Gastrocnemius medialis (tissue), 4 donors: ENCODE measurements around the gene OSBP2. TPM values are rescaled to one million over a fixed set of nuclear protein-coding genes. Genes with fewer than 3 reads are reported as not detected.

Experiments
- ATAC-seq, 2 donors: fragments of 150-250 bp; one replicate each; pipeline ENCODE4 v1.9.1; 2016
- DNase-seq, 2 donors: peaks; one replicate each; pipeline ENCODE4 v3.0.0-alpha.2; 2019
- H3K27ac ChIP-seq, 4 donors: fragments of 200-600 bp; sonication (generic); 1 replicate in 1 of 4; 2 replicates in 3 of 4; pipeline ENCODE4 v1.5.1; 2016 to 2018; ENCODE audit warnings: mild to moderate bottlenecking in 2 of 4, moderate library complexity in 1 of 4
- H3K27me3 ChIP-seq, 3 donors: fragments of 200-600 bp; sonication (generic) in 2 of 3; 1 replicate in 1 of 3; 2 replicates in 2 of 3; pipeline versions ENCODE4 v1.5.1 to v1.6.0; 2016 to 2019; ENCODE audit warnings: mild to moderate bottlenecking in 1 of 3, moderate library complexity in 1 of 3
- H3K36me3 ChIP-seq, 2 donors: fragments of 200-600 bp; sonication (generic) in 1 of 2; one replicate each; pipeline ENCODE4 v1.5.1; 2017 to 2018
- H3K4me1 ChIP-seq, 2 donors: fragments of 200-600 bp; sonication (generic) in 1 of 2; one replicate each; pipeline ENCODE4 v1.5.1; 2016 to 2017; ENCODE audit warnings: mild to moderate bottlenecking in 2 of 2
- H3K4me3 ChIP-seq, 4 donors: fragments of 200-600 bp; sonication (generic) in 3 of 4; 1 replicate in 1 of 4; 2 replicates in 3 of 4; pipeline ENCODE4 v1.5.1; 2016 to 2019; ENCODE audit warnings: mild to moderate bottlenecking in 2 of 4
- H3K9me3 ChIP-seq, 3 donors: fragments of 200-600 bp; sonication (generic) in 2 of 3; 1 replicate in 1 of 3; 2 replicates in 2 of 3; pipeline ENCODE4 v1.5.1; 2016 to 2019
- CTCF ChIP-seq, 5 experiments: fragments of 450-650 bp in 3 of 5; fragments of 200-600 bp in 2 of 5; sonication (generic) in 2 of 5; IDR thresholded peaks in 4 of 5; conservative IDR thresholded peaks in 1 of 5; 1 replicate in 4 of 5; 2 replicates in 1 of 5; pipeline ENCODE4 v1.5.1; 2016 to 2019; ENCODE audit warnings: antibody characterized with exemption in 5 of 5, mild to moderate bottlenecking in 3 of 5, moderate library complexity in 3 of 5
- POLR2A ChIP-seq, 2 donors: fragments of 450-650 bp; IDR thresholded peaks; one replicate each; pipeline ENCODE4 v1.6.1; 2017; ENCODE audit warnings: antibody characterized with exemption in 2 of 2, mild to moderate bottlenecking in 2 of 2, moderate library complexity in 2 of 2
- in situ Hi-C, 4 donors: fragments of 200-750 bp; cut with MboI; loops; one replicate each; pipeline versions ENCODE4 v1.15.0 to v1.8.0; 2017; ENCODE audit warnings: low sequenced_read_pairs in 4 of 4
- intact Hi-C: fragments of 100-400 bp; cut with DNase I; formaldehyde crosslinking; loops from one replicate; pipeline ENCODE4 v1.15.1; 2023; ENCODE audit warnings: low total_unique reads
- total RNA-seq, 4 donors: library from RNA; depleted of rRNA; stranded (reverse); fragments of >200 nt; gene quantifications; one replicate each; pipeline versions ENCODE4 v1.1.0 to v1.2.3, GENCODE V29; 2016

The OSBP2 gene
- total RNA-seq, 4 donors from 2014 or later = 2.8 to 4.3 (median 3.0) TPM

- TF ChIP-seq POLR2A (IDR thresholded peaks at IDR 0.05) (no peak), CTCF (IDR thresholded peaks at IDR 0.05 in 4 of 5, conservative IDR thresholded peaks at IDR 0.05 in 1 of 5) (no peak)
- Histone ChIP-seq H3K4me1 (no peaks in the 10 kb centered on the region), H3K9me3 (no peaks in the 10 kb centered on the region), H3K27me3 (no peaks in the 10 kb centered on the region), H3K27ac (no peak overlapping the region), H3K36me3 (peaks cover 2 to 99% of the 10 kb centered on the region in 2 donors), H3K4me3 (no peak overlapping the region)
- in situ Hi-C loops = loop anchor here in 1 of 4 donors (10.0 kb wide), 1 partner anchor 213 kb away; no protein-coding TSS in a partner anchor
- DNase-seq (no peak), ATAC-seq (no peak)
- intact Hi-C loops = no loop called here
Measured at GRCh38 chr22:30941363-30941740, 246.7 kb downstream of the OSBP2 start.

- intact Hi-C loops (no loop called here), in situ Hi-C loops (loop anchor here in 1 of 4 donors (10.0 kb wide), 1 partner anchor 211 kb away; no protein-coding TSS in a partner anchor)
- Histone ChIP-seq H3K4me1 (peaks cover 0 to 8% of the 10 kb centered on the region in 2 donors), H3K4me3 (no peak overlapping the region), H3K9me3 (no peaks in the 10 kb centered on the region), H3K27me3 (no peaks in the 10 kb centered on the region), H3K27ac (no peak overlapping the region), H3K36me3 (peaks cover 2 to 95% of the 10 kb centered on the region in 2 donors)
- TF ChIP-seq POLR2A (IDR thresholded peaks at IDR 0.05) = no peak
- no peak for TF ChIP-seq CTCF (IDR thresholded peaks at IDR 0.05 in 4 of 5, conservative IDR thresholded peaks at IDR 0.05 in 1 of 5)
- ATAC-seq (no peak), DNase-seq (no peak)
Measured at GRCh38 chr22:30943368-30943767, 248.7 kb downstream of the OSBP2 start.

GRCh38 chr22:30944986-30945385 is 250.3 kb downstream of the OSBP2 start:
- in situ Hi-C loops = loop anchor here in 1 of 4 donors (10.0 kb wide), 1 partner anchor 210 kb away; no protein-coding TSS in a partner anchor
- no peaks in the 10 kb centered on the region for H3K27me3 ChIP-seq
- H3K9me3 ChIP-seq = no peaks in the 10 kb centered on the region
- H3K4me3 ChIP-seq = no peak overlapping the region
- no peak for TF ChIP-seq POLR2A (IDR thresholded peaks at IDR 0.05)
- TF ChIP-seq CTCF (IDR thresholded peaks at IDR 0.05 in 4 of 5, conservative IDR thresholded peaks at IDR 0.05 in 1 of 5) = no peak
- DNase-seq (no peak), ATAC-seq (no peak)
- peaks cover 0 to 14% of the 10 kb centered on the region in 2 donors for H3K4me1 ChIP-seq
- H3K36me3 ChIP-seq = peaks cover 0 to 96% of the 10 kb centered on the region in 2 donors
- H3K27ac ChIP-seq = no peak overlapping the region
- intact Hi-C loops = loop anchor here (5.0 kb wide), 1 partner anchor 202 kb away; no protein-coding TSS in a partner anchor

GRCh38 chr22:30945653-30946052 is 251.0 kb downstream of the OSBP2 start:
- TF ChIP-seq CTCF (IDR thresholded peaks at IDR 0.05 in 4 of 5, conservative IDR thresholded peaks at IDR 0.05 in 1 of 5) = no peak
- no peaks in the 10 kb centered on the region for H3K27me3 ChIP-seq
- H3K27ac ChIP-seq = no peak overlapping the region
- H3K4me3 ChIP-seq = no peak overlapping the region
- H3K4me1 ChIP-seq = peaks cover 0 to 14% of the 10 kb centered on the region in 2 donors
- no peaks in the 10 kb centered on the region for H3K9me3 ChIP-seq
- in situ Hi-C loops (loop anchor here in 1 of 4 donors (10.0 kb wide), 1 partner anchor 209 kb away; no protein-coding TSS in a partner anchor), intact Hi-C loops (loop anchor here (5.0 kb wide), 1 partner anchor 202 kb away; no protein-coding TSS in a partner anchor)
- peaks cover 0 to 94% of the 10 kb centered on the region in 2 donors for H3K36me3 ChIP-seq
- ATAC-seq (no peak), DNase-seq (no peak)
